IMR-90 (cell line): ENCODE data around the gene CATSPERZ. TPM values are rescaled to one million over a fixed set of nuclear protein-coding genes. Genes with fewer than 3 reads are reported as not detected.

Experiments used
- ATAC-seq: fragments of 200-7000 bp; cut with Tn5 transposase; 2 replicates; pipeline ENCODE4 v1.9.1; 2020; ENCODE audit warnings: low read depth, mild to moderate bottlenecking, moderate library complexity
- BruUV-seq: library from RNA; stranded (reverse); fragments of 400-500 nt; replicated peaks from 2 replicates; lab custom pipeline; 2021; lab: Mats Ljungman, UMichigan
- CTCF ChIA-PET: fragments of 300-600 bp; formaldehyde crosslinking; extraction: SDS; loops from one replicate; lab custom pipeline; 2021; ENCODE audit warnings: antibody characterized with exemption; lab: Yijun Ruan, JAX
- POLR2A ChIA-PET: fragments of 300-600 bp; sonication (Branson Sonifier 250); formaldehyde crosslinking; loops from one replicate; lab custom pipeline; 2022; ENCODE audit warnings: antibody characterized with exemption; ENCODE audit not compliant: unreplicated experiment; lab: Charles Lee
- DNase-seq: peaks from one replicate; pipeline ENCODE4 v3.0.0; 2013
- H2AFZ ChIP-seq: replicated peaks from 2 replicates; pipeline ENCODE3; 2013; ENCODE audit warnings: low read length, mild to moderate bottlenecking; ENCODE audit not compliant: poor library complexity
- H2AK5ac ChIP-seq: 2 replicates; pipeline ENCODE4 v1.6.1; 2013; ENCODE audit warnings: low read depth, low read length, inconsistent platforms
- H2AK9ac ChIP-seq: replicated peaks from 2 replicates; pipeline ENCODE3; 2013; ENCODE audit warnings: mild to moderate bottlenecking, low read depth, low read length, moderate library complexity; ENCODE audit not compliant: poor library complexity
- H2BK120ac ChIP-seq: 2 replicates; pipeline ENCODE4 v1.6.1; 2013; ENCODE audit warnings: low read depth, low read length, inconsistent platforms
- H2BK15ac ChIP-seq: 3 replicates; pipeline ENCODE4 v1.6.1; 2013; ENCODE audit warnings: low read depth, low read length, inconsistent platforms
- H2BK20ac ChIP-seq: 2 replicates; pipeline ENCODE4 v1.6.1; 2013; ENCODE audit warnings: low read depth, mild to moderate bottlenecking, inconsistent platforms, low read length, moderate library complexity
- H2BK5ac ChIP-seq: 2 replicates; pipeline ENCODE4 v1.6.1; 2013; ENCODE audit warnings: mild to moderate bottlenecking, low read depth, low read length, inconsistent platforms; ENCODE audit not compliant: poor library complexity, severe bottlenecking
- H3K14ac ChIP-seq: replicated peaks from 2 replicates; pipeline ENCODE4 v1.6.1; 2013; ENCODE audit warnings: low read depth, low read length, inconsistent platforms
- H3K18ac ChIP-seq: 2 replicates; pipeline ENCODE4 v1.6.1; 2013; ENCODE audit warnings: low read depth, low read length, control low read depth
- H3K23ac ChIP-seq: 2 replicates; pipeline ENCODE4 v1.6.1; 2013; ENCODE audit warnings: low read depth, low read length, inconsistent platforms
- H3K27ac ChIP-seq: 2 replicates; pipeline ENCODE4 v1.5.1; 2013; ENCODE audit warnings: mild to moderate bottlenecking, control low read depth, low read length; ENCODE audit not compliant: insufficient read depth
- H3K27me3 ChIP-seq: 2 replicates; pipeline ENCODE4 v1.6.1; 2013; ENCODE audit warnings: low read length; ENCODE audit not compliant: control insufficient read depth, insufficient read depth
- H3K36me3 ChIP-seq: 2 replicates; pipeline ENCODE4 v1.6.1; 2013; ENCODE audit warnings: low read length, mixed read lengths; ENCODE audit not compliant: control insufficient read depth, insufficient read depth
- H3K4ac ChIP-seq: 2 replicates; pipeline ENCODE4 v1.6.1; 2013; ENCODE audit warnings: low read depth, low read length, inconsistent platforms
- H3K4me1 ChIP-seq: 2 replicates; pipeline ENCODE4 v1.6.1; 2013; ENCODE audit warnings: low read length, mixed read lengths; ENCODE audit not compliant: control insufficient read depth, insufficient read depth
- H3K4me2 ChIP-seq: 2 replicates; pipeline ENCODE4 v1.6.1; 2013; ENCODE audit warnings: low read depth, mild to moderate bottlenecking, control low read depth, low read length, moderate library complexity
- H3K4me3 ChIP-seq: 2 replicates; pipeline ENCODE4 v1.5.1; 2013; ENCODE audit warnings: low read depth, mild to moderate bottlenecking, control low read depth, low read length, moderate library complexity; ENCODE audit not compliant: insufficient read depth
- H3K56ac ChIP-seq: 2 replicates; pipeline ENCODE4 v1.6.1; 2013; ENCODE audit warnings: low read length, inconsistent platforms; ENCODE audit not compliant: insufficient read depth; ENCODE audit errors: extremely low read depth
- H3K79me1 ChIP-seq, 2 experiments: 2 replicates each; pipeline ENCODE4 v1.6.1; 2013; ENCODE audit warnings: low read length in 2 of 2, inconsistent platforms in 1 of 2, low read depth in 1 of 2
- H3K9ac ChIP-seq: 2 replicates; pipeline ENCODE4 v1.6.1; 2013; ENCODE audit warnings: low read depth, low read length, control low read depth
- H3K9me1 ChIP-seq: 2 replicates; pipeline ENCODE4 v1.6.1; 2013; ENCODE audit warnings: low read length, inconsistent platforms; ENCODE audit not compliant: insufficient read depth
- H3K9me3 ChIP-seq: 2 replicates; pipeline ENCODE4 v1.6.1; 2013; ENCODE audit warnings: low read length; ENCODE audit not compliant: control insufficient read depth, insufficient read depth
- H4K20me1 ChIP-seq: 2 replicates; pipeline ENCODE4 v1.6.1; 2013; ENCODE audit warnings: low read length, inconsistent platforms; ENCODE audit not compliant: insufficient read depth
- H4K5ac ChIP-seq: 2 replicates; pipeline ENCODE4 v1.6.1; 2013; ENCODE audit warnings: mild to moderate bottlenecking, low read depth, low read length, control low read depth
- H4K8ac ChIP-seq, 2 experiments: 2 replicates each; pipeline ENCODE4 v1.6.1; 2013; ENCODE audit warnings: low read depth in 2 of 2, low read length in 2 of 2, control low read depth in 1 of 2, inconsistent platforms in 1 of 2
- H4K91ac ChIP-seq: 2 replicates; pipeline ENCODE4 v1.6.1; 2013; ENCODE audit warnings: low read depth, low read length, inconsistent platforms; ENCODE audit not compliant: insufficient read depth
- BHLHE40 ChIP-seq: fragments of 150-350 bp; IDR thresholded peaks from 2 replicates; pipeline ENCODE4 v1.6.1; 2016; ENCODE audit warnings: mild to moderate bottlenecking, low read depth, low read length
- CEBPB ChIP-seq: IDR thresholded peaks from 2 replicates; pipeline ENCODE4 v1.6.1; 2012; ENCODE audit warnings: low read depth, low read length, improper control_type of control experiment
- FOS ChIP-seq: fragments of 150-350 bp; IDR thresholded peaks from 2 replicates; pipeline ENCODE4 v1.6.1; 2016; ENCODE audit warnings: low read depth, low read length
- MAFK ChIP-seq: IDR thresholded peaks from 2 replicates; pipeline ENCODE4 v1.6.1; 2012; ENCODE audit warnings: low read depth, low read length, improper control_type of control experiment
- MAZ ChIP-seq: IDR thresholded peaks from 2 replicates; pipeline ENCODE4 v1.6.1; 2012; ENCODE audit warnings: low read depth, mild to moderate bottlenecking, low read length, improper control_type of control experiment, moderate library complexity, borderline replicate concordance
- POLR2A ChIP-seq: IDR thresholded peaks from 2 replicates; pipeline ENCODE4 v1.6.1; 2012; ENCODE audit warnings: mild to moderate bottlenecking, low read depth, low read length
- RAD21 ChIP-seq: IDR thresholded peaks from 2 replicates; pipeline ENCODE4 v1.6.1; 2012; ENCODE audit warnings: low read length, improper control_type of control experiment
- RCOR1 ChIP-seq: IDR thresholded peaks from 2 replicates; pipeline ENCODE4 v1.6.1; 2012; ENCODE audit warnings: mild to moderate bottlenecking, low read length, improper control_type of control experiment; ENCODE audit not compliant: insufficient replicate concordance
- RFX5 ChIP-seq: IDR thresholded peaks from 2 replicates; pipeline ENCODE4 v1.8.0; 2012; ENCODE audit warnings: low read depth, mild to moderate bottlenecking, low read length, moderate library complexity
- SMC3 ChIP-seq: fragments of 150-350 bp; IDR thresholded peaks from 2 replicates; pipeline ENCODE4 v1.6.1; 2016; ENCODE audit warnings: low read depth, mild to moderate bottlenecking, antibody characterized with exemption, low read length, moderate library complexity
- WGBS, 2 experiments: methylation state at CpG; one replicate each; pipeline versions ENCODE4 v1.1.5 to v1.1.7; 2013; ENCODE audit warnings: missing lambda C conversion rate in 2 of 2; ENCODE audit not compliant: insufficient read length in 1 of 2; ENCODE audit errors: extremely low coverage in 2 of 2; 5-methylcytosine and 5-hydroxymethylcytosine counted together
- dilution Hi-C: fragments of 300-500 bp; cut with HindIII; formaldehyde crosslinking; loops from one replicate; pipeline ENCODE4 v1.14.3; 2018; ENCODE audit warnings: low sequenced_read_pairs; ENCODE audit not compliant: unreplicated experiment
- in situ Hi-C: fragments of 300-500 bp; cut with MboI; formaldehyde crosslinking; loops from 3 replicates; pipeline ENCODE4 v1.14.3; 2019; ENCODE audit warnings: low sequenced_read_pairs, inconsistent platforms, mixed read lengths
- intact Hi-C: fragments of 100-400 bp; cut with micrococcal nuclease; formaldehyde crosslinking; loops from 2 replicates; pipeline ENCODE4 v1.10.0; 2022
- polyA plus RNA-seq, 3 experiments: library from polyadenylated mRNA; depleted of rRNA; stranded (reverse); fragments of >200 nt; gene quantifications; 2 replicates each; pipeline ENCODE4 v1.2.3, GENCODE V29; 2012; ENCODE audit warnings: low replicate concordance in 1 of 3
- total RNA-seq: library from RNA; depleted of rRNA; stranded (reverse); fragments of >200 nt; gene quantifications from 2 replicates; pipeline ENCODE4 v1.2.3, GENCODE V29; 2012
- TF ChIP-seq, protein P1 (sequence below): fragments of 150-350 bp; IDR thresholded peaks from 2 replicates; pipeline ENCODE4 v1.6.1; 2016; ENCODE audit warnings: low read depth, mild to moderate bottlenecking, low read length, moderate library complexity, borderline replicate concordance
- TF ChIP-seq, protein P2 (sequence below): fragments of 150-350 bp; IDR thresholded peaks from 2 replicates; pipeline ENCODE4 v1.6.1; 2017; ENCODE audit warnings: mild to moderate bottlenecking, antibody characterized with exemption, low read length, low read depth
- TF ChIP-seq, protein P3 (sequence below): conservative IDR thresholded peaks from 2 replicates; pipeline ENCODE4 v1.5.1; 2012; ENCODE audit warnings: mild to moderate bottlenecking, low read depth, low read length, improper control_type of control experiment

The CATSPERZ gene
- total and polyA plus RNA-seq, 2 of the 4 experiments (the other 2 are of a cell fraction) = not detected

DNA sequence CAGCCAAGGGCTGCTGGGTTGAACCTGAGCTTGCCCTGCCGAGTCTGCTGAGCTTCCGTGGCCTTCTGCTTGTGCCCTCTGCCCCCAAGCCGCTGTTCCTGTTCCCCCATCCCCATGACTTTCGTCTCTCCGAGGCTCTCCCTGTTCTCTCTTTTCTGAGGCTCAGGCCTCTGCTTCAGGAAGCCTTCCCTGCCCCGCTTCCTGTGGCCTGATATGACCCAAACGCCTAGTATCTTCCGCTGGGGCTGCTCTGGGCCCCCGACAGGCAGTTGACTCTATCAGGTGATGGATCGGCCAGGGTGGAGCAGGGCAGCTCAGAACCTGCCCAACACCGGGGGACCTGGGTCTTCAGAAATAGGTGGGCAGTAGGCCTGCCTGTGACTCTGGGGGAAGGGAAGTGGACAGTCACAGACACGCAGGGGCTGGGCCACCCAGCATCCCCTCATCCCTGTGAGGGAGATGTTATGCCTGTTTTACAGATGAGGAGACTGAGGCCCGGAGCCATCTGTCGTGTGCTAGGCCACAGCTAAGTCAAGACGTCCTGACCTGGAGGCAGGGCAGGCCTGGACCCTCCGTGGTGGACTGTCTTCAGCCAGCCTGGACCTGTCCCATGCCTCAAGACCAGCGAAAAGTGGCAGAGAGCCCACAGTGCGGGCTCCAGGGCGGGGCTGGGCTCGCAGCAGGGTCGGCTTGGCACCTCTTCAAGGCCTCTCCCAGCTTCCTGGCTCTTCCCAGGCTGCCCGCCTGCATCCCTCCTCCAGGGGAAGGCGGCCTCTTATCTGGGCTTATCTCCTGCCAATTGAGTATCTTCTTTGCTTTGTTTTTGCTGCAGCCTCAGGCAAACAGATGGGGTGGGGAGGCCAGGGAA, 31.9 kb upstream of the CATSPERZ start:
- Histone ChIP-seq H3K14ac (peak overlapping the region; percentile 87), H4K91ac (peak overlapping the region; percentile 94; the same call in 1 of the 2 replicates), H2BK120ac (peak overlapping the region; percentile 67; the same call in 1 of the 2 replicates), H4K5ac (peak overlapping the region; percentile 51), H3K27ac (peak overlapping the region; percentile 76), H3K4me3 (peak overlapping the region; percentile 56; the same call in 1 of the 2 replicates), H3K79me1 (peaks cover 9 to 34% of the 10 kb centered on the region in 2 experiments), H2AK9ac (peak overlapping the region; percentile 90), H3K9ac (peak overlapping the region; percentile 75), H3K9me3 (no peaks in the 10 kb centered on the region), H2BK15ac (0 out of 3 replicates have a peak overlapping the region, but pooled peaks have one; percentile 39), H3K4me1 (peaks cover 14% of the 10 kb centered on the region), H2BK5ac (peak overlapping the region; percentile 61), H2AK5ac (peak overlapping the region; percentile 94), H4K8ac (peak overlapping the region; percentile 77 to 96), H3K4ac (peak overlapping the region; percentile 88), H3K4me2 (peak overlapping the region; percentile 73), H2BK20ac (no peak overlapping the region; the same call in 1 of the 2 replicates), H3K27me3 (no peaks in the 10 kb centered on the region), H3K18ac (no peak overlapping the region; the same call in 1 of the 2 replicates), H3K36me3 (peaks cover 12% of the 10 kb centered on the region; the same call in 1 of the 2 replicates), H4K20me1 (no peaks in the 10 kb centered on the region; the same call in 1 of the 2 replicates), H3K9me1 (peaks cover 5% of the 10 kb centered on the region; the same call in 1 of the 2 replicates), H3K56ac (peak overlapping the region; percentile 82; the same call in 1 of the 2 replicates), H3K23ac (peak overlapping the region; percentile 73), H2AFZ (peak overlapping the region; percentile 96)
- in situ Hi-C loops (no loop called here), intact Hi-C loops (no loop called here), dilution Hi-C loops (no loop called here)
- no TSS peak for BruUV-seq
- ChIA-PET POLR2A (interaction anchor here (1.2 kb wide), 1 partner anchor 19 kb away, joined by 3 read pairs; no protein-coding TSS in a partner anchor), CTCF (interaction anchor here (1.5 kb wide), 1 partner anchor 9 kb away, joined by 3 read pairs; no protein-coding TSS in a partner anchor)
- 67% methylated on average over 13 of the region's 23 CpGs; no CpG with 5 or more reads in 1 of the 2 experiments for WGBS, 2 experiments
- peak; percentile 48 for DNase-seq
- ATAC-seq = peak; percentile 0
- no peak for TF ChIP-seq CEBPB
- TF ChIP-seq MAZ = no peak
- no peak for TF ChIP-seq RAD21
- no peak for TF ChIP-seq FOS
- no peak for TF ChIP-seq BHLHE40
- TF ChIP-seq RFX5 = no peak
- TF ChIP-seq, protein P1, sequence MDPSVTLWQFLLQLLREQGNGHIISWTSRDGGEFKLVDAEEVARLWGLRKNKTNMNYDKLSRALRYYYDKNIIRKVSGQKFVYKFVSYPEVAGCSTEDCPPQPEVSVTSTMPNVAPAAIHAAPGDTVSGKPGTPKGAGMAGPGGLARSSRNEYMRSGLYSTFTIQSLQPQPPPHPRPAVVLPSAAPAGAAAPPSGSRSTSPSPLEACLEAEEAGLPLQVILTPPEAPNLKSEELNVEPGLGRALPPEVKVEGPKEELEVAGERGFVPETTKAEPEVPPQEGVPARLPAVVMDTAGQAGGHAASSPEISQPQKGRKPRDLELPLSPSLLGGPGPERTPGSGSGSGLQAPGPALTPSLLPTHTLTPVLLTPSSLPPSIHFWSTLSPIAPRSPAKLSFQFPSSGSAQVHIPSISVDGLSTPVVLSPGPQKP = no peak
- TF ChIP-seq RCOR1 = no peak
- TF ChIP-seq, protein P2, sequence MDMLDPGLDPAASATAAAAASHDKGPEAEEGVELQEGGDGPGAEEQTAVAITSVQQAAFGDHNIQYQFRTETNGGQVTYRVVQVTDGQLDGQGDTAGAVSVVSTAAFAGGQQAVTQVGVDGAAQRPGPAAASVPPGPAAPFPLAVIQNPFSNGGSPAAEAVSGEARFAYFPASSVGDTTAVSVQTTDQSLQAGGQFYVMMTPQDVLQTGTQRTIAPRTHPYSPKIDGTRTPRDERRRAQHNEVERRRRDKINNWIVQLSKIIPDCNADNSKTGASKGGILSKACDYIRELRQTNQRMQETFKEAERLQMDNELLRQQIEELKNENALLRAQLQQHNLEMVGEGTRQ = no peak
- TF ChIP-seq MAFK = no peak
- TF ChIP-seq, protein P3, sequence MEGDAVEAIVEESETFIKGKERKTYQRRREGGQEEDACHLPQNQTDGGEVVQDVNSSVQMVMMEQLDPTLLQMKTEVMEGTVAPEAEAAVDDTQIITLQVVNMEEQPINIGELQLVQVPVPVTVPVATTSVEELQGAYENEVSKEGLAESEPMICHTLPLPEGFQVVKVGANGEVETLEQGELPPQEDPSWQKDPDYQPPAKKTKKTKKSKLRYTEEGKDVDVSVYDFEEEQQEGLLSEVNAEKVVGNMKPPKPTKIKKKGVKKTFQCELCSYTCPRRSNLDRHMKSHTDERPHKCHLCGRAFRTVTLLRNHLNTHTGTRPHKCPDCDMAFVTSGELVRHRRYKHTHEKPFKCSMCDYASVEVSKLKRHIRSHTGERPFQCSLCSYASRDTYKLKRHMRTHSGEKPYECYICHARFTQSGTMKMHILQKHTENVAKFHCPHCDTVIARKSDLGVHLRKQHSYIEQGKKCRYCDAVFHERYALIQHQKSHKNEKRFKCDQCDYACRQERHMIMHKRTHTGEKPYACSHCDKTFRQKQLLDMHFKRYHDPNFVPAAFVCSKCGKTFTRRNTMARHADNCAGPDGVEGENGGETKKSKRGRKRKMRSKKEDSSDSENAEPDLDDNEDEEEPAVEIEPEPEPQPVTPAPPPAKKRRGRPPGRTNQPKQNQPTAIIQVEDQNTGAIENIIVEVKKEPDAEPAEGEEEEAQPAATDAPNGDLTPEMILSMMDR = no peak
- no peak for TF ChIP-seq SMC3
- TF ChIP-seq POLR2A = no peak
